Measurements from ENCODE around the gene NANOS2.

- no peak for TF ChIP-seq CTCF (IDR thresholded peaks at IDR 0.05)
- no peak for TF ChIP-seq POLR2A (IDR thresholded peaks at IDR 0.05)
- no peak for TF ChIP-seq EP300 (IDR thresholded peaks at IDR 0.05)
These were observed 19.0 kb downstream of the NANOS2 start for GRCh38 chr19:45895519-45895972.
